NCI-H1436 (cell line): ENCODE results near the gene RECQL.
"Not testable (repeated sequence)": the region's sequence is repeated elsewhere in the genome, so short reads cannot be mapped to it uniquely, and the experiment has no call there.

Experiments
- DNase-seq: peaks from one replicate; lab custom pipeline; 2025; lab: John Stamatoyannopoulos, UW

Gene RECQL

DNA sequence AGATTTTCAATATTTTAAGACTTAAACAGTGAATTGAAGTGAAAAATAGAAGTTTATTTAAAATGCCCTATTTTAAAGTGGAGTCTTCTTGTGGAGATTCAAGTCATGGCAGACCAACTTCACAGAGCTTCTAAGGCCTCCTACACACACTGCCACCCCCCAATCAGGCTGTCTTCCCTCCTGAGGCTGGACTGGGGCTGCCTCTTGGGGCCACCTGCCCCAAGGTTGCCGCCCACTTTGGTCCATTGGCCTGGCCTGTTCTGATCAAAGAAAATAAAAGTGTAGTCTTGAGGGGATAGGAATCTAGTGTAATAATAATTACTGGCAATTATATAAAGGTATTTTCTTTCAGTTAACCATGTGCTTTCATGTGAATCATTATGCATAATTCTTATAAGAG lies 1.4 kb upstream of the RECQL start:
- no peak for DNase-seq

DNA sequence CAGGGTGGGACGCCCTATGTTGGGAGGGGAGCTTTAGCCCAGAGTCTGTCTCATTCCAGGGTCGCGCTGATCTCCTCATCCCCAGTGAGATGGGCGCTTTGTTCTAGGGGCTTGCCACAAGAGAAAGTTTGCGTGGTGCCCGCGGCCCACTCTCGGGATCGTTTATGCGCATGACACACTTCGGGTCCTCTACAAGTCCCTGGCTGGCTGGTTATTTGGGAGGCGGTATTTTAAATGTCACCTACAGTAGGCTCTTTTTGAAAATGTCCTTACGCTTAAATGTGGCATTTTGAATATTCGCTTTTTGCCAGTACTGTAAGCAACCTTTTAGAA lies 695 bp upstream of the RECQL start:
- DNase-seq: no peak

GRCh38 chr12:21500786-21501257 lies 613 bp downstream of the RECQL start:
- DNase-seq: no peak

DNA sequence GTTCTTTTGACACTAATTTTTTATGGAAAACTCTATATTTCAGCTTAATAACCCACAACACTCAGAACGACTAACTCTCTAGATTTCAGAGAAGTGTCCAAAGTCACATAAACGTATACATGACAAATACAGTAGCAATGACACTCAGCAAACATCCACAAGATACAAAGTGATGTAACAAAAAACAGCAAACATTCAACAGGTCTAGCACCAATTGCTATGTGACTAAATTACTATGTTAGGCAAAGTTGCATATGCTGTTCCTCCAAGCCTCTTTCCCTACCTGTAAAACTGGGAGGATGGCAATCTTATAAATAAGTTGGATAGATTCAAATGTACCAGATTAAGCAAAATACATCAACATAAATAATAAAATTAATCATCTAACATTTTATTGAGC lies 1.7 kb downstream of the RECQL start:
- no peak for DNase-seq

GRCh38 chr12:21485998-21486397 lies 15.4 kb downstream of the RECQL start:
- DNase-seq: no peak

DNA sequence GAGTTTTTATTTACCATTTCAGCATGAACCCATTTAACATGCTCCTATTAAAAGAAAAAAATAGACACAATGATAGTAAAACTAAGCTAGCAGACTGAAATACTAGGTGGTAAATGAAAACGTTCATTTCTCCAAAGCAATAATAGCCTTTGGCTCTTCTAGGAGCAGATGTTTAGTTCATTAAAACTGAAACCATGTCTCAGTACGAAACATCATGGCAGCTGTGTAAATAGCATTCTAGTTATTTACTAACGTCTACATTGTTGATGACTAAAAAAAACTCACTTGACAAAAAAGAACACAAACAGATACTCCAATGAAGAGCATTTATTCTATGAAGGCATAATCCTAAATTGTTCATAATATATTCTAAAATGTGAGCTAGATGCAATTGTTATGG lies 17.9 kb downstream of the RECQL start:
- peak; percentile 52 for DNase-seq

DNA sequence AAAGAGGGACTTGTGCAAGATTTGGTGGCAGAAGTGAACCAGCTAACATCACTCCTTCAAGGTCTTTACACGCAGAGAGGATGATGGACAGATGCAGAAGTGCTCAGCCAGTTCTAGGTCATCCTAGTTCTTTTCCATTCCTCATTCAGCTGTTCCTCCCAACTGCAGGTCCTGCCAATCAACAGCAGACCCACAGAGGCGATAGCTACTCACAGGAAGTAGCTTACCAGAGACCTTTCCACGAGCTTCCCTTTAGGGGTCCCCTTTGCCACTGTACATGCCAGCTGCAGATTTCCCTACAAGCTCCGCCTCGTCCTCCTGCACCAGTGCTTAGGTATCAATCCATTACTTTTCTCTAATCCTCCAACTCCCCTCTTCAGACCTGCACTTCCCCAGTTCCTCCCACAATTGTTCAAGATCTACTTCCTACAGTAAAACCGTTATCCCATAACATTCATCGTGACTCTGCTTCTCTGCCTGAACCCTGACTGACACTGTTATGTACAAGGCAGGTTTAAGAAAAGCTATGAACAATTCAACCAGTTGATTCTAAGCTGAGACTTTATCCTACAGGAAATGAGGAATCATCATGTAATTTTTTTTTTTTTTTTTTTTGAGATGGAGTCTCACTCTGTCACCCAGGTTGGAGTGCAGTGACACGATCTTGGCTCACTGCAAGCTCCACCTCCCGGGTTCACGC lies 22.5 kb downstream of the RECQL start:
- DNase-seq: no peak

DNA sequence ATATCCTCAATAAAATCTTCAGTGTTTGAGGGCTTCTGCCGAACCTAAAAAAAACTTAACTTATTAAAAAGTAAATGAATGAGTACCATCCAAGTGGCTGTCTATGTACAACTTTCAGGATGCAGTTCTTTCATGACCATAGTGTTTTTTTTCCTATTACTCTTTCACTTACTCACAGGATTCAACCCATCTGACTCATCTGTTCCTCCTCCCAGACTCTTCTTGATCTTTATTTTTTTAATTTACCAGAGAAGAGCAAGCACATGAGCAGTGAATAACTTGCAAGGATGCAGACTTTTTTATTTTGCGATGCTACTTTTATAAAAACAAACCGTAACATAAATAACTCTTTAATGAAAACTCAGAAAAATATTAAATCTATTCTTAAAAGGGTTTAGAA lies 24.5 kb downstream of the RECQL start:
- DNase-seq: no peak

DNA sequence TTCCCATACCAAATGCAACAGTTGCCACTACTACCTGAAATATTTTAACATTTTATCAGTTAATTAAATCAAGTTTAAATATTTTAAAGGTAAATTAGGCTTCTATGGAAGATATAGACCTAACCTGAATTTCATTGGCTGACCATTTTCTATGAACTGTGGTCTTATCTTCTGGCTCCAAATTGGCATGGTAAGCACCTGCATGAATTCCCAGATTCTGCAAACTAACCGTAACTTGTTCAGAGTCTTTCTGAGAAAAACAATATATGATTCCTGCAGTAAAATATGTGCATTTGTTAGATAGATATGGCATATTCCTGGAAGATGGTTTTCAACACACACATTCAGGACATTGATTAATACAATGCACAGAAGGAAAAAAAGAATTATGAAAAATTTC lies 25.9 kb downstream of the RECQL start:
- no peak for DNase-seq

DNA sequence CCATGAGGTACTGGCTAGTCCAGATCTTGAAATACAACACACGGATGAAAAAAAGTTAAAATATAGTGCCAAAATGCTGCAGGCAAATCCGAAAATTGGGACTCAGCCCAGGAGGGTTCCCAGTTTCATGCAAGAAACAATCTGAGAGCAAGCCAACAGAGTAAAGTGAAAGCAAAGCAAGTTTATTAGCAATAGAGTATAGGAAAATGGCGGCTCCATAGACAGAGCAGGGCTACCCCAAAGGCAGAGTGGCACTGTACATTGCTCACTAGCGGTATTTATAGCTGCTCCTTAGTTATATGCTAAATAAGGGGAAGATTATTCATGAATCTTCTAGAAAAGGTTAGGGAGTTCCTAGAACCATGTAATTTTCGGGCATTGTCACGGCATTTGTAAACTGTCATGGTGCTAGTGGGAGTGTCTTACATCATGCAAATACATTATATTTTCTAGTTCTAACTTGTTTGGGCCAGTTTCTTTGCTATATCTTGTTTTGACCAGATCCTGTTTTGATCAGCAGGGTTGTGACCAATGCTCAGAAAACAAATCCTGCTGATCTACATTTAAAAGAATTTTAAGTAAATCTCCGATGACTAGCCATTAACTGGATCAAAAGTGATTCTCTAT lies 29.1 kb downstream of the RECQL start:
- DNase-seq: no peak

DNA sequence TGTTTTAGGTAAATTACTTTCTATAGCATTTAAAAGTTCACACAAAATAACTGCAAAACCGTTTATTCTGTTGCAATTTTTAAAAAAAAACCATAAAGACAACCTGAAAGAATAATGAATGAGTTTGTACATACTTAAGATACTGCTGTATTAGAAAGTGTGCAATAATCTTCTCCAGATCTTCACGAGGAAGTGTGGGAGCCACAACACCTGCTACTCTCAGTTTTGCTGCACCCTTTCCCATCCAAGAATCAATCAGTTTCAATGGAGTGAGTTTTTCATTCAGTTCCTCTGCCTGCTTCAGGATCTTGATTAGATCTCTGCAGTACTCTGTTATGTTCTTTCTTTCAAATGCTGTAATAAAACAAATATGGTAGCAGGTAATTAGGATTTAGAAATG lies 30.1 kb downstream of the RECQL start:
- DNase-seq: no peak

DNA sequence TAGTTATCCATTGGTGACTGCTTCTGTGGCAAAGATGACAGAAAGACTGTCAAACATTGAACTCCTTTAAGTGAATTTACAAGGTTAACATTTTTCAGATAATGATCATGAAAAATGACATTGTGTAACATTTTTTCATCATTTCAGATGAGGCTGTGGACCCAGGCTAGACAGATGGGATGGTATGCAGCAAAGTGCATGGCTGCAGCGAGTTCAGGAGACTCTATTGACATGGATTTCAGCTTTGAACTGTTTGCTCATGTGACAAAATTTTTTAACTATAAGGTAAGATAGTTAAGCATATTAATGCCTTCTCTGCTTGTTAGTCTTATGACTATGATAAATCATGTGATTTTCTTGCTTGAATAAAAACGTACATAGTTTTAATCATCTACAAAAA lies 34.1 kb downstream of the RECQL start:
- DNase-seq: not testable (repeated sequence)

GRCh38 chr12:21459474-21459873 lies 42.0 kb downstream of the RECQL start:
- DNase-seq: no peak

DNA sequence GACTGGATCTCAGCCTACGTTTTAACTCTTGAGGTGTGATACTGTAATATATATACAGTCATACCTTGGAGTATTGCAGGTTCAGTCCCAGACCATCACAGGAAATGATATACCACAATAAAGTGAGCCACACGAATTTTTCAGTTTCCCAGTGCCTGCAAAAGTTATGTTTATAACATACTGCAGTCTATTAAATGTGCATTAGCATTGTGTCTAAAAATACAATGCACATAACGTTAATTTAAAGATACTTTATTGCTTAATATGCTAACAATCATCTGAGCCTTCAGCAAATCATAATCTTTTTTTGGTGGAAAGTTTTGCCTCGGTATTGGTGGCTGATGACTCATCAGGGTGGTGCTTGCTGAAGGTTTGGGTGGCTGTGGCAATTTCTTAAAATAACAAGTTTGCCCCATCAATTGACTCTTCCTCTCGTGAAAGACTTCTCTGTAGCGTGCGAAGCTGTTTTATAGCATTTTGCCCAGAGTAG lies 45.1 kb downstream of the RECQL start:
- no peak for DNase-seq

DNA sequence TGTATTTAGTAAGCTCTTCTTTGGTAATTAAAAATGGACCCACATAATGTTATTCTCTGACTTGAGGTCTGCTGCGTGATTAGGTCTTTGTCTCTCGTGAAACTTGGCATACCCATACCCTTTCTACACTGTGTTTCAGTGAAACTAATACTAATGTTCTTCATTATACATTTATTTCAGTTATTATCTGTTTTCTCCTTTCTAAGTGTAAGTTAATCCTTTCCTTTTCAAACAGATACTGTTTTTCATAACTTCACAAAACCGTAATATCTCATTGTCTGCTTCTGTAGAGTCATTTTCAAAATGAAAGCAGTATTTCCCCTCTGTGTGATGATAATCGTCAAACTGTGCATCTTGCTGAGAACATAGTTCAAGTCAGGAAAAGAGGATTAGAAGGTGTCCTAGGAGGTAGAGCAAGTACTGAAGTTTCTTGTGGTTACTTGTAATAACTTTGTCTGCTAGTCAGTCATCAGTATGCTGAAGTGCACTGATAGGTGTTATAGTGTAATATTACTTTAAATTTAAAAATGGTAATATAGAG lies 48.1 kb downstream of the RECQL start:
- DNase-seq: no peak

DNA sequence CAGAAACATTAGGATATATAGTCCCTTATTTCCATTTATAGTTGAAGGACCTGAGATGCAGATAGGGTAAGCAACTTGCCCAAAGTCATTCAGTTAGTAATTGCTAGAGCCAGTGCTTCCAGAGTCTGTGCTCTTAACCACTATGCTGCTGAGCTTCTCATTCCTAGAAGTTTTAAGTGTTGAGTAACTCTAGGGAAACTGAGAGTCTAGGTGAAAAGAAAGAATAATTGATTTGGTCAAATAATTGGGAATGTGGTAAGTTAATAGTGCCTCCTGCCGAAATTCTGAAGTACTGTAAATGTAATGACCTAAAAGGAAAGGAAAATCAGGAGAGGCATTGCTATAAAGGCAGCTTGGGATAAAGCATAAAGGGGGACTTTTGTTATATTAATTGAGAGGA lies 49.9 kb downstream of the RECQL start:
- DNase-seq: no peak

DNA sequence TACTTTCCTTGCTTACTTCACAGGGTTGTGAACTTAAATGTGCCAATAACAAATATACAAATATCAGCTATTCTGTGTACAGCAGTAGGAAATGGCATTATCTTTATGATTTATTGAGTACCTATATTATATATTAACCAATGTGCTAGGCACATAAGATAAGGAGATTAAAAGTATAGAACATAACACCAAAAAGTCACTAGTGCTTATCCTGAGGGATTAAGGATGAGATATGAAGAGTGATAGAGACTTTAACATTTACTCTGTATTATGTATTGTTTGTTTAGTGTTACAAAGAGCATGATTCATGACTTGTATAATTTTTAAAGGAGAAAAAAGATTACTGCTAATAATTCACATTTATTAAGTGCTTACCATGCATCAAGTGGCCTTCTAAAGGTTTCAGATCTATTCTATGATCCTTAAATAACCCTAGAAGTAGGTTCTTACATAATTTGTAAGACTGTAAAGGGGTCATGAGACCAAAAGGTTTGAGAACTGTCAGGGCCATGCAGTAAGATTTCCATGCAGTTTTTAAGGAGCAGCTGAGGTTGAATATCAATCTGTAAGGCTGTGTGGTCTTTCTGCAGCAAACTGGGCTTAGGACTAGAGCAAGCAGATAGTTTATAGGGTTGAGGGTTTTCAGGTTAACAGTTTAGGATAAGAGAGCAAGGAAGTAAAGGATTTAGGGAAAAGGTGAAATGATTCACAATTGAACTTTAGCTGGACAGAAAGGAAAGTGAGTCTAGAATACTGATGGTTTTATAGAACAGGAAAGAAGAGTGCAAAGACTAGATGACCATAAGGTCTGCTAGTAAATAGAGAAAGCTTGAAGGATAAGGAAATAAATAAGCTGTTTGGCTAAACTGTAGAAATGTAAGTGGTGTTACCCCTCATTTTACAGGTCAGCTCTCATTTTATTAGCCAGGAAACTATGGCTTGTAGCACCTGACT lies 57.0 kb downstream of the RECQL start:
- no peak for DNase-seq

- no peak for DNase-seq
These were observed 62.1 kb downstream of the RECQL start for GRCh38 chr12:21439347-21439746.

GRCh38 chr12:21438643-21439042 lies 62.8 kb downstream of the RECQL start:
- no peak for DNase-seq

GRCh38 chr12:21434699-21435098 lies 66.7 kb downstream of the RECQL start:
- DNase-seq: no peak

DNA sequence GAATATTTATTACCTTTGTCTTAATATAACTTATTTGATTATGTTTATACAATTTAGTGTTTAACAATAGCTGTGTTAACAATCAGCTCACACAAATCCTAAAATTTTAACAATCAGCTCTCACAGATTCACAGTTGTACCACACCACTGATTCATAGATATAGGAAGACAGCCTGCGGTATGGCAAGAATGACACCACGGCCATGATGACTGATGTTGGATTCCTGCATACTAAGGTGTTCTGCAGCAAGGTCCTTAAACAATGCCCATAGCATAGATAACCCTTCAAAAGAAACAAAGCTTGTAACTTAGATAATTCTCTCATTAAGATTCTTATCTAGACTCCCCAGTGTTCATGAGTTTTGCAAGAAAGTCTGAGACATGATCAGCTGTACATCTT lies 67.9 kb downstream of the RECQL start:
- DNase-seq: no peak

GRCh38 chr12:21429994-21430393 lies 71.4 kb downstream of the RECQL start:
- DNase-seq: no peak

- no peak for DNase-seq
These were observed 73.2 kb downstream of the RECQL start for GRCh38 chr12:21428241-21428640.
